IPS DF 19.7 (cell line): ENCODE data around the gene NAV1.
"Not testable (repeated sequence)": the region's sequence is repeated elsewhere in the genome, so short reads cannot be mapped to it uniquely, and the experiment has no call there.

Experiments
- DNase-seq: peaks from one replicate; pipeline ENCODE4 v3.0.0-alpha.2; 2013; ENCODE audit warnings: low read depth, low spot score

NAV1 gene

DNA sequence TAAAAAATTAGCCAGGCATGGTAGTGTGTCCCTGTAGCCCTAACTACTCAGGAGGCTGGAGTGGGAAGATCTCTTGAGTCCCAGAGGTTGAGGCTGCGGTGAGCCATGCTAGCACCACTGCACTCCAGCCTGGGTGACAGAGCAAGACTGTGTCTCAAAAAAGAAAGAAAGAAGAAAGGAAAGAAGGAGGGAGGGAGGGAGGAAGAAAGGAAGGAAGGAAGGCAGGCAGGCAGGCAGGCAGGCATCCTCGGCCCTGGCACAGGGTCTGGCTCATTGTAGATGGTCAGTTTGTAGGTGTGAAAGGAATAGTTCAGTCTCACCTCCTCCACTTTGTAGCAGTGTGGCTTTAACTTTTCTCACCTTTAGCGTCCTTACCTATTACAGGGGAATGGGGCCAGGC is 25.0 kb downstream of the NAV1 start:
- no peak for DNase-seq

GRCh38 chr1:201565024-201565730 is 26.2 kb downstream of the NAV1 start:
- DNase-seq: no peak

DNA sequence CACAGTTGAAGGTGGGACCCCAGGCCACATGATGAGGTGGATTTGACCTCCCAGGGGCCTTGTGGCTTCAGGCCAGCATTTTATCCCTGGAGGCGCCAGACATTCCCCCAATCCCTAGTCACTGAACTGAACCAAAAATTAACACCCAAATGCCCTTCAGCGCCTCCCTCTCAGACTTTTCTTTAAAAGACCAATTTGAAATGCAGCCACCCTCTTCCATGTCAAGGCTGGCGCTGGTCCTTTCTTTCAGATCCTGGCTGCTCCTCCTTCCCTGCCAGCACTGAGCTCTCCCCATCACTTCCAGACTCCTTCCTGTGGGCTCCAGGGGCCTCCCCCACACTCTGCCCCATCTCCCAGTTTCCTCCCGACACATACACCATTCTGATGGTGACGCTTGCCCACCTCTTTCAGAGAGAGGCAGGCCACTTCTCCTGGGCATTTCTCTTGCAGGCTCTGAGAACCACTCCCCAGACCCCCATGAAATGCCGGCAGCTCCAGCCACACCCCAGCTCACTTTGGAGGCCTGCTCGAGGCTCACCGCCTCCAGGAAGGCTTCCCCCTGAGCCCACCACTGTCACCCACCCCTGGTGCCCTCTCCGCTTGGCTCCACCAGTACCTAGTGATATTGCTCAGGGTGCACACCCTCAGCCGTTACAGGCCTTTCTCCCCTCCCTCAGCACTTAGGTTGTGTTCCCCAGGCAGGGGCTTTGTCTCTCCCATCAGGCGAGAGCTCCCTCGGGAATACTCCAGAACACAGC is 27.0 kb downstream of the NAV1 start:
- no peak for DNase-seq

DNA sequence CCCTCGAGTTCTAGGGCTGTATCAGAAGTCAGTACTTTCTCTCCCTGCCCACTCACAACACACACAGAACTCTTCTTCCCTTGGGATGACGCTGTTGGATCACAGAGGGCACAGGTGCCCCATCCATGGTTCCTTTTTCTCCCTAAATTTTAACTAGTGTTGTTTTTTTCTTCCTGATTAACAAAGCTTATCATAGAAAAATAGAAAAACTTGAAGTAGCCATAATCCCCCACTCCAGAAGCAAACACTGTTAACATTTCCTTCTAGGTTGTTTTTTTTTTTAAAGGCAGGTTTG is 27.5 kb downstream of the NAV1 start:
- no peak for DNase-seq

DNA sequence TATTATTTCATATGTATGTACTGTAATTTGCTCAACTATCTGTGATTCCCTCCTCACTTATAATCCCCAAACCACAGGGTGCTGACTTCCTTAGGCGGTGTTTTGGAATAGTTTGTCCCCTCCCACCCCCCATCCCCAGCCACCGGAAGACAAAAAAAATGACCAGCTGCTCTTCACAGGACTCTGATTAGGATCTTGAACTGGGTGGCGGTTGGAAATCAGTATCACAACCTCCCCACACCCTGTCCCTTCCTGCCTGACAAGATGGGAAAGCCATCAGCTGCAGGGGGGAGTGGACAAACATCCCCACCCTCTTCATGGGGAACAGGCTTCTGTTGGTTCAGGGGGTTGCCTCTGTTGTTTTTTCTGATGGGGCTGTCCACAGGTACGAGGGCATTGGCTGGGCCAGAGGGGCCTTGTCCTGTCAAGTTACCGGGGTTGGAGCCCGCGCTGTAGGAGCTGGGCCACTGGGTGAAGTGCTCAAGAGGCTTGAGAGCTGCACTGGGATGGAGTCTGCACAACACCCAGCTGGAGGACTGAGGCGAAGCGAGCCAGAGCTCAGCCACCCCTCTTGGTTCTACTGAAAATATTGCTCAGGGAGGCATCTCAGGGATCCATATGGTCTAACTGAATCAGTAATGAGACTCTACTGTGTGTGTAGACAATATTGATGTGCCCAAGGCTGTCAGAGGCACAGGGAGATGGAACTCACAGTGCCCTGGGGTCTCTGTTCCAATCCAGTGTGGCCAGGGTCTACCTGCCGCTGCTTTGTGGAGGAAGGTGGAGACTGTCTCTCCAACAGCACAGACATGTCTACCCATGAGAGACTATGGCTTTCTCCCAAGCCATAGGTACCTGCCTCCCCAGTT is 28.2 kb downstream of the NAV1 start:
- no peak for DNase-seq

GRCh38 chr1:201568265-201568664 is 29.3 kb downstream of the NAV1 start:
- no peak for DNase-seq

DNA sequence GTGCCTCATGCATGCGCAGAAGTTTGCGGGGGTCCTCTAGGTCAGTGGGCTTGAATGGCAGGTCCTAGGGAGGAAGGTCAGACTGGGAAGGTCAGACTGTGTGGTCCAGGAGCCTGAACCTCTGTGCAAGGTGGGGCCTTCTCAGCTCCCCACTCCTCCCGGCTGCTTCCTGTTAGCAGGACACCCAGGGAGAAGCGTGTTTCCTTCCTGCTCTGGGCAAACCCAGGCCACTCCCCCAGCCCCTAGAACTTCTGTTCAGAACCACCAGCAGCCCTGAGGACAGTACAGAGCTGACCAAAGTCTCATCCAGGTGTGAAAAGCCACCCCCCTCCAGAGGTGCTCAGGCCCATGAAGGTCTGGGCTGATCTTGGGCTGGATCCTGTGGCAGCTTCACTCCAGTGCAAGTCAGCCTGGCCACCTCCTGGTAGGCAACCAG is 29.9 kb downstream of the NAV1 start:
- DNase-seq: no peak

DNA sequence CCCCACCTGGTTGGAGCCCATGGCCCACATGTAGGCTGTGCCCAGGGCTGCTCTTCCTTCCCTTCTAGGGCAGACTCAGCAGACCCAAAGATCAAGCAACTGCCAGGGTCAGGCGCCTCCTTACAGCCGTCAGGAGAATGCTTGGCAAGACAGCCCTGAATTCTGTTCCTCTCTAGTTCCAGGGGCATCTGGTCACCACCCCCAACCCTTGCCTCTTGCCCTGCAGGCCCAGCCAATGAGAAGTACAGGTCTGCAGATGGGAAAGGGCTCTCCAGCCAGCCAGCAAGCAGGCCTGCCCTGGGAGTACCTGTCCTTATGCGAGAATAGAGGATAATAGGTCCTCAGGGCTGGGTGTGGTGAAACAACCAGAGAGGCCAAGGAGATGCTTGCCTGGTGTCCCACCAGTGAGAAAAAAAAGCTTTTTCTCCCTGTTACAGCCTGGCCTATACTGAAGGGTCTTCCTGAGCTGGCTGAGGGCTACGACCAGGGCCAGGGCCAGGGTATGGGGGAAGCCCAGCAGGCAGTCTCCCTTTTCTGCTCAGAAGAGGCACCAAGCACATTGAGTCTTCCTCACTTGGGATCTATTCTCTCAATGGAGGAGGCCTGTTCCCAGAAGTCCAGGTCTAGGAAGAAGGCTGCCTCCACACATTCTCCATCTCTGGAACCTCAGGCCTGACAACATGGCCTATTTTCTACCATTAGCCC is 31.4 kb downstream of the NAV1 start:
- DNase-seq: no peak

- DNase-seq: no peak
These were observed 32.1 kb downstream of the NAV1 start for GRCh38 chr1:201570886-201571624.

GRCh38 chr1:201573030-201573429 is 34.1 kb downstream of the NAV1 start:
- no peak for DNase-seq

DNA sequence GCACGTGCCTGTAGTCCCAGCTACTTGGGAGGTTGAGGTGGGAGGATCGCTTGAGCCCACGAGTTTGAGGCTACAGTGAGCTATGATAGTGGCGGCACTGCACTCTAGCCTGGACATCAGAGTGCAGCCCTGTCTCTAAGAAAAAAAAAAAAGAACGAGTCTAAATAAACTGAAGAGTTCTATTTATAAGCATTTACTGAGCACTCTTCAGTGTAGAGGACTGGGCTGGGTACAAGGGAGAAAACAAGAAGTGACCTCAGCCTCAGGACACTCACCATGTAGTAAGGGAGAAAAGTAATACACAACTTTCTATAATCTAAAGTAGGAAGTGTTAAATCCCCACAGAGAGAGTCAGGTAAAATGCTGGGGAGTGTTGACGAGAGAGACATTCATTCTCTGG is 35.0 kb downstream of the NAV1 start:
- no peak for DNase-seq

DNA sequence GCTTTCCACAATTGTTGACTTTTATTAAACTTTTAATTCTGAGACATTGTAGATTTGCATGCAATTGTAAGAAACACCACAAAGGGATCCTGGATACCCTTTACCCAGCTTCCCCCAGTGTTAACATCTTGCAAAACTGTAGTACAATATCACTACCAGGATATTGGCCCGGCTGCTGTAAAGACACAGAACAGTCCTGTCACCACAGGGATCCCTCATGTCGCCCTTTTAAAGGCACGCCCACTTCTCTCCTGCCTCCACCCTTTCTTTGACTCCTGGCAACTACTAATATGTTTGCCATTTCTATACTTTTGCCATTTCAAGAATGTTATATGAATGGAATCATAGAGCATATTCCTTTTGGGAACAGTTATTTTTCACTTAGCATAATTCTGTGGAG is 37.0 kb downstream of the NAV1 start:
- no peak for DNase-seq

- DNase-seq: no peak
These were observed 38.0 kb downstream of the NAV1 start for GRCh38 chr1:201576914-201577313.

GRCh38 chr1:201578008-201578888 is 39.3 kb downstream of the NAV1 start:
- DNase-seq: no peak

DNA sequence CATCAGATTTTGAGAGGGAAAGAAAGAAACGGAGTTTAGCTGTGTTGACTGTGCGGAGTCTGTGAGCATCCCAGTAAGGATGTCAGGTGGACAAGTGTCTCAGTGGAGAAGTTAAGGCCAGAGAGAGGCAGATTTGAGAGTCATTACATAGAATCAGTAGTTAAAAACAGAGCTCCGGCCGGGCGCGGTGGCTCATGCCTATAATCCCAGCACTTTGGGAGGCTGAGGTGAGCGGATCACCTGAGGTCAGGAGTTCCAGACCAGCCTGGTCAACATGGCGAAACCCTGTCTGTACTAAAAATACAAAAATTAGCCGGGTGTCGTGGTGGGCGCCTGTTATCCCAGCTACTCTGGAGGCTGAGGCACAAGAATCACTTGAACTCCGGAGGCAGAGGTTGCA is 42.4 kb downstream of the NAV1 start:
- DNase-seq: not testable (repeated sequence)

DNA sequence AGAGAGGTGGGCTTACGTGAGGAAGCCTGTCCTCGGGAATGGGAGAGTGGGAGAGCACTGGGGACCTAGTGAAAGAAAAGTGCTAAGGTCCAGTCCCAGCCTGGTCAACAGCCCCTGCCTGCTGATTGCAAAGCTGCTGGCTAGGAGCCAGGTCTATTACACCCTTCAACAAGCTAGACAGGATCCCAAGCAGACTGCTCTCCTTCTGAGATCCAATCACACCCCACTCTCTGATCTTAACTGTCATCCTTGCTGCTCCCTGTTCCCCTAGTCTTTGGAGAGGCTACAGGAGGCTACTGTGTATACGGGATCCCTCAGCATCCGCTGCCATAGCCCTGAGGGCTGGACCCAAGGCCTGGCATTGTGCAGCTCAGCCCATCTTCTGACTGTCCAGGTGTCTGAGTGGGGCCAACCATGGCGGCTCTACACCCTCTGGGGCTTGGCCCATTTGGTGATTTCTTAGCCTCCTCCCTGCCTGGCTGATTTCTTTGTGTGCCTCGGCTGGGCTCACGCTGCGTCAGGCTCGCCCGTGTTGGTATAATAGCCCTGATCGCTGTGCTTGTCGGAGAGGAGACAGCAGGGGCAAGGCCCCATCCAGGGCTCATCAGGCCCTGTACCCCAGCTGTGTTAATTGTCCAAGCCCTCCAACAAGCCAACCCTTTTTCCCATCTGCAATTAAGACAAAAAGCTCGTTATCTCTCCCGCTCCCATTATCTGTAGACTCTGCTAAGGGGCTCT is 43.9 kb downstream of the NAV1 start:
- no peak for DNase-seq

- no peak for DNase-seq
These were observed 44.7 kb downstream of the NAV1 start for GRCh38 chr1:201583663-201584062.

GRCh38 chr1:201584471-201585092 is 45.7 kb downstream of the NAV1 start:
- DNase-seq: no peak

- DNase-seq: no peak
These were observed 46.2 kb downstream of the NAV1 start for GRCh38 chr1:201585093-201585483.
